ENCODE data around the gene TMSB15C. TPM values are rescaled to one million over a fixed set of nuclear protein-coding genes. Genes with fewer than 3 reads are reported as not detected.

The TMSB15C gene
- 3.6 and 5.3 TPM in 2 replicates for total RNA-seq

DNA sequence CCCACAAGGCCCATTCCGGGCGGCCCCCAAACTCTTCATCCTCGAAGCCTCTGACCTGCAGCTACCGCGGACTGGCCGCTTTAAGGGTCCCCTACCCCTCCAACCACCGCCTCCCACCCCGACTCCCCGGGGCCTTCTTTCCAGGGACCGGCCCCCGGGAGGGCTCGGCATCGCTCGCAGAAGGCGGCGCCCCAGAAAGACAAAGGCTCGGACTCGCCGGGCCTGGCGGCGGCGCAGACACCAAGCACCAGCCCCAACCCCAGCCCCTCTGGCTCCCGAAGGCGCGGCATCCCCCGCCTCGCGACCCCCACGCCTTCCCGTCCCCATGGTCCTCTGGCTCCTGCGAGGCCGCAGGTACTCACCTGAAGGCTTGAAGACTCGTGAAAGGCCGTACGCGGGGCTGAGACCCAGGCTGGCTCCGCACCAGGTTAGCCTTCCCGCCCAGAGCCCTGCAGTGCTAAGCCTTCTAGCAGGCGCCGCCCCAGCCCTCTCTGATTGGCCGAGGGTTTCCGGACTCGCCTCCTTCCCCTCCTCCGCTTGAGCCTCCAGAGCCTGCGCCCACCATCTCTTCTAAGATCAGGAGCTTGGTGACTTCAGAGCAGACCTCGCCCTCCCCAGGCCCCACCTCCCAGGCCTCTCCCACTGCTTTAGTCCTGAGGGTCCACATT is at the start of gene TMSB15C:
TMSB15C (minus strand) TSS at position 459 of the 668 bp plus-strand sequence.

DNA sequence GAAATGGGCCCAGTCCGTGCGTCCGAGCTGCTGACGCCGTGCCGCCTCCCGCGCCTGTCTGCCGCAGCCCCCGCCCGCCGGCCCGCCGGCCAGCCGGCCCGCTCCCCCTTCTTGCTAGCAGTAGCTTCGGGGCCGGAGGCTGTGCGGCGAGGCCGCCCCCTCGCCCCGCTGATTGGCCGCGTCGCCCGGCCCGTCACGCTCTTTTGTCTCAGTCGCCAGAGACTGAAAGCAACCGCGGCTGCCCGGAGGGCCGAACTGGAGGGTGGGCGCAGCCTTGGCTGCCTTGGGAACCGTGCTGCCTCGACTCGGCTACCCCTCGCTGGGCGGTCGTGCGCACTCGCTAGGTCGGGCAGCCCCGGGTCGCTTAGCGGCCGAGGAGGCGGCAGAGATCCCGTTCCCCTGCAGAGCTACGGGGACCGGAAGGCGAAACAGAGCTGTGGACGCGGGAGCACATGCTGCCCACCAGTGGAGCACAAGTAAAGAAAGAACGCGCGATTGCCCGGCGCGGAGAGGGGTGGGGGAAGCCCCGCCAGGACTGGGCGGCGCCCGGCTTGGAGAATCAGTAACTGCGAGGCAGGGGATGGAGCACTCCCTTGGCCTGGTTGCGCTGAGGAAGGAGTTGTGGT is 36.4 kb upstream of the TMSB15C start, which contains the start of gene ZCCHC18:
ZCCHC18 (plus strand) TSS at position 198 of the 626 bp plus-strand sequence. CDS start 1,589 bp downstream, outside the sequence.

DNA sequence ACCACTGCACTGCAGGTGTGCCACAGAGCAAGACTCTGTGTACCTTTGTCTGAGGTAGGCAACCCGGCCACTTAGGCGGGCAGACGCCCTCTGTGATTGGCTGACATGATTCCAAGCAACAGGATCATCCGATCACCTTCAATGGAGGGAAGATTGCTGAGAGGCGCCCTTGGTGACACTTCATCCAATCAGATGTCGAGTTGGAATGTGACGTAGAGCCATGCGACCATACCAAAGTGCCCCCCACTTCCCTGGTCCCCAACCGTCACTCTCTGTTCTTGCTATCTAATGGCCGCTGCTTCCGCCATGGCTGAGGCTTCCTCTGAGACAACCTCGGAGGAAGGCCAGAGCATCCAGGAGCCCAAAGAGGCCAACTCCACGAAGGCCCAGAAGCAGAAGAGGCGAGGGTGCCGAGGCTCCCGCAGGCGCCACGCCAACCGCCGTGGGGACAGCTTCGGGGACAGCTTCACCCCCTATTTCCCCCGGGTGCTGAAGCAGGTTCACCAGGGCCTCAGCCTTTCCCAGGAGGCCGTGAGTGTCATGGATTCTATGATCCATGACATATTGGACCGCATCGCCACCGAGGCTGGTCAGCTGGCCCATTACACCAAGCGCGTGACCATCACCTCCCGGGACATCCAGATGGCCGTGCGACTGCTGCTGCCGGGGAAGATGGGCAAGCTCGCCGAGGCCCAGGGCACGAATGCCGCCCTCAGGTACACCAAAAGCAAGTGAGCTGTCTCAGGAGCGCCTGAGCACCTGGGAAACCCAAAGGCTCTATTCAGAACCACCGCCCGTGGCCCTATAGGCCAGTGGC is 36.1 kb downstream of the TMSB15C start, which contains the start of gene H2BW2:
H2BW2 (plus strand) TSS at position 268 of the 817 bp plus-strand sequence; CDS start at position 307, 39 bp downstream.

Other genes starting within 250 kb of the TMSB15C start
- 0.28 and 0.54 TPM in 2 replicates for gene RAB9B, start 244.0 kb downstream of the TMSB15C start, total RNA-seq
- gene TMSB15B, start 113.6 kb downstream of the TMSB15C start, total RNA-seq, result 2.0 and 5.5 TPM in 2 replicates
- not detected in 2 replicates for gene H2BW1, start 62.5 kb downstream of the TMSB15C start, total RNA-seq
- not detected in 2 replicates for gene H2BW2, start 36.3 kb downstream of the TMSB15C start, total RNA-seq
- gene ZCCHC18, start 36.3 kb upstream of the TMSB15C start, total RNA-seq, result 1.6 and 1.8 TPM in 2 replicates
- 12.0 and 12.5 TPM in 2 replicates for gene SLC25A53, start 80.8 kb upstream of the TMSB15C start, total RNA-seq
- 26.5 and 28.7 TPM in 2 replicates for gene FAM199X, start 90.2 kb upstream of the TMSB15C start, total RNA-seq
- gene ESX1, start 178.7 kb upstream of the TMSB15C start, total RNA-seq, result not detected in 2 replicates